ENCODE results near the gene MAGIX.
"Not testable (repeated sequence)": the region's sequence is repeated elsewhere in the genome, so short reads cannot be mapped to it uniquely, and the experiment has no call there.

Gene MAGIX

GRCh38 chrX:49160908-49161307 is 1.6 kb upstream of the MAGIX start:
- no peak for DNase-seq (ENCODE audit: low read depth)

GRCh38 chrX:49161632-49162031 is 926 bp upstream of the MAGIX start:
- DNase-seq (ENCODE audit: low read depth) = no peak

- DNase-seq (ENCODE audit: low read depth) = peak; percentile 67
Observed at GRCh38 chrX:49163555-49164419, 1.2 kb downstream of the MAGIX start.

- no peak for DNase-seq (ENCODE audit: low read depth)
Observed at GRCh38 chrX:49164589-49165360, 2.2 kb downstream of the MAGIX start.

- peak; percentile 55 for DNase-seq (ENCODE audit: low read depth)
Observed at GRCh38 chrX:49165901-49166881, 3.6 kb downstream of the MAGIX start.

GRCh38 chrX:49166914-49167739 is 4.6 kb downstream of the MAGIX start:
- peak; percentile 58 for DNase-seq (ENCODE audit: low read depth)

GRCh38 chrX:49167740-49168108 is 5.2 kb downstream of the MAGIX start:
- no peak for DNase-seq (ENCODE audit: low read depth)

GRCh38 chrX:49171752-49172279 is 9.3 kb downstream of the MAGIX start, which contains the start of gene PLP2:
TSS of gene PLP2 (plus strand) at chrX:49171898. CDS start at chrX:49172001, 103 bp downstream.
- peak; percentile 69 for DNase-seq (ENCODE audit: low read depth)

GRCh38 chrX:49172280-49172780 is 9.8 kb downstream of the MAGIX start:
- DNase-seq (ENCODE audit: low read depth) = peak; percentile 63

GRCh38 chrX:49173544-49173943 is 11.0 kb downstream of the MAGIX start:
- DNase-seq (ENCODE audit: low read depth) = not testable (repeated sequence)

- no peak for DNase-seq (ENCODE audit: low read depth)
Observed at GRCh38 chrX:49174723-49175122, 12.2 kb downstream of the MAGIX start.

GRCh38 chrX:49175435-49176274 is 13.1 kb downstream of the MAGIX start:
- no peak for DNase-seq (ENCODE audit: low read depth)

GRCh38 chrX:49176421-49177326 is 14.1 kb downstream of the MAGIX start:
- no peak for DNase-seq (ENCODE audit: low read depth)

GRCh38 chrX:49177338-49177833 is 14.8 kb downstream of the MAGIX start:
- no peak for DNase-seq (ENCODE audit: low read depth)

GRCh38 chrX:49177873-49178480 is 15.4 kb downstream of the MAGIX start:
- DNase-seq (ENCODE audit: low read depth) = no peak

GRCh38 chrX:49178537-49178936 is 16.0 kb downstream of the MAGIX start:
- DNase-seq (ENCODE audit: low read depth) = no peak

GRCh38 chrX:49179358-49179757 is 16.8 kb downstream of the MAGIX start:
- no peak for DNase-seq (ENCODE audit: low read depth)

Measured in activated T-cell treated with anti-CD3 and anti-CD28 coated beads for 24 hours (primary cell).